Hepatic stellate cell (primary cell): Measurements from ENCODE around the gene ALDH2.
A peak's percentile ranks its signal among the peaks of the same experiment; 100 is the strongest.
"Not testable (repeated sequence)": the region's sequence is repeated elsewhere in the genome, so short reads cannot be mapped to it uniquely, and the experiment has no call there.

Experiments used
- DNase-seq: peaks from one replicate; pipeline ENCODE4 v3.0.0; 2011; ENCODE audit warnings: low spot score

The ALDH2 gene

GRCh38 chr12:111789779-111790178 lies 23.0 kb downstream of the ALDH2 start:
- DNase-seq = no peak

GRCh38 chr12:111791507-111791906 lies 24.8 kb downstream of the ALDH2 start:
- DNase-seq = no peak

GRCh38 chr12:111792155-111792855 lies 25.6 kb downstream of the ALDH2 start:
- no peak for DNase-seq

- DNase-seq = no peak
Observed at GRCh38 chr12:111792856-111793235, 26.1 kb downstream of the ALDH2 start.

- DNase-seq = no peak
Observed at GRCh38 chr12:111798182-111798581, 31.4 kb downstream of the ALDH2 start.

- DNase-seq = no peak
Observed at GRCh38 chr12:111799758-111800157, 33.0 kb downstream of the ALDH2 start.

- no peak for DNase-seq
Observed at GRCh38 chr12:111803038-111803626, 36.4 kb downstream of the ALDH2 start.

- no peak for DNase-seq
Observed at GRCh38 chr12:111803851-111804250, 37.1 kb downstream of the ALDH2 start.

GRCh38 chr12:111806304-111806703 lies 39.6 kb downstream of the ALDH2 start:
- no peak for DNase-seq

- DNase-seq = no peak
Observed at GRCh38 chr12:111807232-111807631, 40.5 kb downstream of the ALDH2 start.

- peak; percentile 75 for DNase-seq
Observed at GRCh38 chr12:111812881-111813741, 46.4 kb downstream of the ALDH2 start.

GRCh38 chr12:111816065-111816615 lies 49.4 kb downstream of the ALDH2 start:
- DNase-seq = no peak

- not testable (repeated sequence) for DNase-seq
Observed at GRCh38 chr12:111816898-111817297, 50.2 kb downstream of the ALDH2 start.

GRCh38 chr12:111818340-111818739 lies 51.6 kb downstream of the ALDH2 start:
- no peak for DNase-seq

GRCh38 chr12:111819191-111820158 lies 52.7 kb downstream of the ALDH2 start:
- no peak for DNase-seq

GRCh38 chr12:111820828-111821227 lies 54.1 kb downstream of the ALDH2 start:
- not testable (repeated sequence) for DNase-seq

- no peak for DNase-seq
Observed at GRCh38 chr12:111822886-111823285, 56.2 kb downstream of the ALDH2 start.

GRCh38 chr12:111823891-111824290 lies 57.2 kb downstream of the ALDH2 start:
- DNase-seq = no peak

GRCh38 chr12:111824312-111824711 lies 57.6 kb downstream of the ALDH2 start:
- not testable (repeated sequence) for DNase-seq

GRCh38 chr12:111825509-111825908 lies 58.8 kb downstream of the ALDH2 start:
- no peak for DNase-seq

GRCh38 chr12:111826316-111826715 lies 59.6 kb downstream of the ALDH2 start:
- no peak for DNase-seq
